OCI-LY1 (cell line): ENCODE results near the gene ZNF19.

Experiments
- H2AFZ ChIP-seq: fragments of 200-600 bp; sonication (generic), shearing (Covaris generic); 2 replicates; pipeline ENCODE4 v1.6.0; 2014; ENCODE audit warnings: antibody characterized with exemption, mild to moderate bottlenecking, low read length
- H3F3A ChIP-seq: fragments of 200-600 bp; sonication (generic), shearing (Covaris generic); 2 replicates; pipeline ENCODE4 v1.6.0; 2014; ENCODE audit warnings: mild to moderate bottlenecking, antibody characterized with exemption, low read length, moderate library complexity; ENCODE audit not compliant: insufficient read depth
- H3K27ac ChIP-seq: fragments of 200-600 bp; sonication (generic); 2 replicates; pipeline ENCODE4 v1.5.1; 2014; ENCODE audit warnings: low read length, mixed run types, mild to moderate bottlenecking, low read depth; ENCODE audit not compliant: poor library complexity, severe bottlenecking
- H3K27me3 ChIP-seq: fragments of 200-600 bp; sonication (generic); 2 replicates; pipeline ENCODE4 v1.6.0; 2014; ENCODE audit warnings: antibody characterized with exemption, mild to moderate bottlenecking, low read length, moderate library complexity; ENCODE audit not compliant: insufficient read depth
- H3K36me3 ChIP-seq: fragments of 200-600 bp; sonication (generic); 2 replicates; pipeline ENCODE4 v1.6.1; 2014; ENCODE audit warnings: mild to moderate bottlenecking, antibody characterized with exemption, low read length, moderate library complexity, mixed read lengths; ENCODE audit not compliant: insufficient read depth
- H3K4me1 ChIP-seq: fragments of 200-600 bp; sonication (generic); 2 replicates; pipeline ENCODE4 v1.5.1; 2014; ENCODE audit warnings: mild to moderate bottlenecking, low read length, moderate library complexity; ENCODE audit not compliant: insufficient read depth, severe bottlenecking
- H3K4me2 ChIP-seq: fragments of 200-600 bp; sonication (generic), shearing (Covaris generic); 2 replicates; pipeline ENCODE4 v1.6.1; 2014; ENCODE audit warnings: low read length
- H3K4me3 ChIP-seq: fragments of 200-600 bp; sonication (generic); 2 replicates; pipeline ENCODE4 v1.5.1; 2014; ENCODE audit warnings: low read length, low read depth, mild to moderate bottlenecking, mixed read lengths; ENCODE audit not compliant: poor library complexity, severe bottlenecking
- H3K79me2 ChIP-seq: fragments of 200-600 bp; shearing (Covaris generic); 2 replicates; pipeline ENCODE4 v1.6.1; 2016; ENCODE audit warnings: mixed run types, low read length, mixed read lengths; ENCODE audit not compliant: insufficient read depth
- H3K9ac ChIP-seq: fragments of 200-600 bp; sonication (generic), shearing (Covaris generic); 2 replicates; pipeline ENCODE4 v1.6.1; 2014; ENCODE audit warnings: mild to moderate bottlenecking, low read length, mixed read lengths
- H3K9me2 ChIP-seq: fragments of 200-600 bp; sonication (generic), shearing (Covaris generic); 2 replicates; pipeline ENCODE4 v1.6.1; 2014; ENCODE audit warnings: low read depth, mild to moderate bottlenecking, low read length, mixed read lengths
- H3K9me3 ChIP-seq: fragments of 200-600 bp; shearing (Covaris generic); 2 replicates; pipeline ENCODE4 v1.6.1; 2014; ENCODE audit warnings: low read length, mixed read lengths
- H4K20me1 ChIP-seq: fragments of 200-600 bp; sonication (generic), shearing (Covaris generic); 2 replicates; pipeline ENCODE4 v1.6.0; 2016; ENCODE audit warnings: mild to moderate bottlenecking, low read length; ENCODE audit not compliant: insufficient read depth
- CTCF ChIP-seq: fragments of 200-600 bp; sonication (generic), shearing (Covaris generic); IDR thresholded peaks from 2 replicates; pipeline ENCODE4 v1.5.1; 2017; ENCODE audit warnings: mild to moderate bottlenecking, antibody characterized with exemption, low read length, moderate library complexity, mixed read lengths
- EZH2 ChIP-seq: fragments of 200-600 bp; sonication (generic), shearing (Covaris generic); IDR thresholded peaks from 2 replicates; pipeline ENCODE4 v1.8.0; 2017; ENCODE audit warnings: borderline replicate concordance, mixed run types, mild to moderate bottlenecking, antibody characterized with exemption, low read length, moderate library complexity, mixed read lengths

Gene ZNF19

GRCh38 chr16:71526111-71526631, 37.0 kb upstream of the ZNF19 start, which contains the start of gene CHST4:
CHST4 (plus strand) TSS chr16:71526426; CDS start chr16:71536678, 10,252 bp downstream.
- no peak within 1 kb of the TSS for H3K4me3 ChIP-seq
- no peak within 1 kb of the TSS for H3K27ac ChIP-seq
- no peak for TF ChIP-seq EZH2
- no peak for TF ChIP-seq CTCF
- no peaks in the 10 kb centered on the region for H3F3A ChIP-seq
- H3K4me2 ChIP-seq, result no peak within 1 kb of the TSS
- H3K9ac ChIP-seq, result no peak within 1 kb of the TSS
- no peaks in the 10 kb centered on the region for H3K4me1 ChIP-seq
- H4K20me1 ChIP-seq, result no peaks in the 10 kb centered on the region
- no peaks in the 10 kb centered on the region for H3K36me3 ChIP-seq
- H3K27me3 ChIP-seq, result no peaks in the 10 kb centered on the region; the same call in 1 of the 2 replicates
- H3K79me2 ChIP-seq, result no peaks in the 10 kb centered on the region
- no peaks in the 10 kb centered on the region for H3K9me3 ChIP-seq
- no peak within 1 kb of the TSS for H2AFZ ChIP-seq
- H3K9me2 ChIP-seq, result no peaks in the 10 kb centered on the region

GRCh38 chr16:71524566-71525553, 35.7 kb upstream of the ZNF19 start:
- no peaks in the 10 kb centered on the region for H3K9me2 ChIP-seq
- no peaks in the 10 kb centered on the region for H4K20me1 ChIP-seq
- no peak overlapping the region for H3K27ac ChIP-seq
- H3K36me3 ChIP-seq, result no peaks in the 10 kb centered on the region
- no peak overlapping the region for H3K4me2 ChIP-seq
- no peaks in the 10 kb centered on the region for H3F3A ChIP-seq
- H3K27me3 ChIP-seq, result no peaks in the 10 kb centered on the region; the same call in 1 of the 2 replicates
- no peak overlapping the region for H3K4me3 ChIP-seq
- no peaks in the 10 kb centered on the region for H3K9me3 ChIP-seq
- H3K9ac ChIP-seq, result no peak overlapping the region
- H2AFZ ChIP-seq, result no peak overlapping the region
- no peaks in the 10 kb centered on the region for H3K79me2 ChIP-seq
- H3K4me1 ChIP-seq, result no peaks in the 10 kb centered on the region
- no peak for TF ChIP-seq CTCF
- no peak for TF ChIP-seq EZH2

GRCh38 chr16:71520550-71520949, 31.4 kb upstream of the ZNF19 start:
- no peaks in the 10 kb centered on the region for H3K79me2 ChIP-seq
- TF ChIP-seq EZH2 (no peak), CTCF (no peak)

More at GRCh38 chr16:71520550-71520949, 31.4 kb upstream of the ZNF19 start:
- H3F3A ChIP-seq, result no peaks in the 10 kb centered on the region
- H3K36me3 ChIP-seq, result no peaks in the 10 kb centered on the region
- no peaks in the 10 kb centered on the region for H3K27me3 ChIP-seq
- H3K9ac ChIP-seq, result no peak overlapping the region
- no peak overlapping the region for H3K4me3 ChIP-seq
- H2AFZ ChIP-seq, result no peak overlapping the region
- H3K4me2 ChIP-seq, result no peak overlapping the region
- no peaks in the 10 kb centered on the region for H3K9me3 ChIP-seq
- H3K9me2 ChIP-seq, result no peaks in the 10 kb centered on the region
- no peak overlapping the region for H3K27ac ChIP-seq
- H3K4me1 ChIP-seq, result no peaks in the 10 kb centered on the region
- no peaks in the 10 kb centered on the region for H4K20me1 ChIP-seq
